IgD-negative memory B cell (primary cell): ENCODE measurements around the gene RPS26. TPM values are rescaled to one million over a fixed set of nuclear protein-coding genes. Genes with fewer than 3 reads are reported as not detected.
"Not testable (repeated sequence)": the region's sequence is repeated elsewhere in the genome, so short reads cannot be mapped to it uniquely, and the experiment has no call there.

Source experiments
- H3K27ac Mint-ChIP-seq, 3 donors: one replicate each; pipeline ENCODE4 v1.8.0; 2020 to 2022; ENCODE audit warnings: mild to moderate bottlenecking in 3 of 3, mixed read lengths in 3 of 3, moderate library complexity in 1 of 3
- H3K27me3 Mint-ChIP-seq: one replicate; pipeline ENCODE4 v1.8.0; 2021; ENCODE audit warnings: mixed read lengths
- H3K36me3 Mint-ChIP-seq: one replicate; pipeline ENCODE4 v1.8.0; 2020; ENCODE audit warnings: mild to moderate bottlenecking, mixed read lengths
- H3K4me1 Mint-ChIP-seq, 3 donors: one replicate each; pipeline ENCODE4 v1.8.0; 2020 to 2022; ENCODE audit warnings: mixed read lengths in 3 of 3, mild to moderate bottlenecking in 1 of 3
- H3K4me3 Mint-ChIP-seq, 4 donors: one replicate each; pipeline ENCODE4 v1.8.0; 2020 to 2022; ENCODE audit warnings: mild to moderate bottlenecking in 4 of 4, mixed read lengths in 4 of 4, moderate library complexity in 3 of 4
- H3K9me3 Mint-ChIP-seq, 3 donors: one replicate each; pipeline ENCODE4 v1.8.0; 2020 to 2021; ENCODE audit warnings: mixed read lengths in 3 of 3, mild to moderate bottlenecking in 1 of 3
- polyA plus RNA-seq: library from polyadenylated mRNA; unstranded; fragments of 300-500 nt; fragmentation: Illumina TruSeq; gene quantifications from one replicate; pipeline ENCODE4 v1.2.3, GENCODE V29; 2021

The RPS26 gene
- 1,297 TPM for polyA plus RNA-seq

DNA sequence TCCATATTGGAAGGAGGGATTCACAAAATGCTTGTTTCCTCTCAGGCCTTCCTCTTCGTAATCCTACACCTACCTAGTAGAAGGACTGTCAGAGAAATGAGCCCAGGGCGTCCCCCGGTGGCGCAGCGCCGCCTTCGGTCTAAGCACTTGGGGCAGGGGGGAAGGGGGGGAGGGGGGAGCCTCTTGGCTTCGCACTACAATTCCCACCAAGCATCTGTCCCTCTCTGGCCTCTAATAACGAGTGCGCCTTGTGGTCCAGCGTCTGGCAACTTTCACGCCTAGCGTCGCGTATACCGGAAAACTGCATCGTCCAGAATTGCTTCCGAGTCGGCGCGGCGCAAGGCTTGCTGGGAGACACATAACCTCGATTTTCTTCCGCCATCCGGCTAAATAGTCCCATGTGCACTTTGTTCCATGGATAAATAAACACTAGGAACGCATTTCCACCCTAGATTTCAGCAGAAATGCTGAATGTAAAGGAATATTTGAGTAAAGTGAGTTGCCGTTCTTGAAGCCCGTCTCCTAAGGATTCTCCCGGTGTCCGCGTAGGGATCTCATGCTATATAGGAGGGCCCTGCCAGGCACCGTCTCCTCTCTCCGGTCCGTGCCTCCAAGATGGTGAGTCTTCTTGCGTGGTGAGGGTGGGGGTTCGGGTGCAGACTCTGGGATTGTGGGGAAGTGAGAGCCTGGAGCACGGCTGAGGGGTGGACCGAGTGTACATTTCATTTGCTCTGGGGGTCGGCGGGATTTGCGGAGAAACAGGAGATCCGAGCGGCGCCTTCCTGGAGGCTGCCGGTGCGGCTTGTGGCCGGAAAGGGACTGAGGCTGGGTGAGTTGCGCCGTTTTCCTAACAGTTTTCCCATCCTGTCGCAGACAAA is at the start of gene RPS26:
RPS26 (plus strand) TSS at position 367 of the 878 bp plus-strand sequence; CDS start at position 616, 249 bp downstream.
- H3K4me3 Mint-ChIP-seq, result peak within 1 kb of the TSS; percentile 91 to 100 (median 98)
- H3K27ac Mint-ChIP-seq, result peak within 1 kb of the TSS; percentile 88 to 99 (median 98)
- peaks cover 8 to 13% (median 12%) of the 10 kb centered on the region in 3 donors for H3K4me1 Mint-ChIP-seq
- no peaks in the 10 kb centered on the region for H3K27me3 Mint-ChIP-seq
- H3K36me3 Mint-ChIP-seq, result peaks cover 5% of the 10 kb centered on the region
- H3K9me3 Mint-ChIP-seq, result no peaks in the 10 kb centered on the region

DNA sequence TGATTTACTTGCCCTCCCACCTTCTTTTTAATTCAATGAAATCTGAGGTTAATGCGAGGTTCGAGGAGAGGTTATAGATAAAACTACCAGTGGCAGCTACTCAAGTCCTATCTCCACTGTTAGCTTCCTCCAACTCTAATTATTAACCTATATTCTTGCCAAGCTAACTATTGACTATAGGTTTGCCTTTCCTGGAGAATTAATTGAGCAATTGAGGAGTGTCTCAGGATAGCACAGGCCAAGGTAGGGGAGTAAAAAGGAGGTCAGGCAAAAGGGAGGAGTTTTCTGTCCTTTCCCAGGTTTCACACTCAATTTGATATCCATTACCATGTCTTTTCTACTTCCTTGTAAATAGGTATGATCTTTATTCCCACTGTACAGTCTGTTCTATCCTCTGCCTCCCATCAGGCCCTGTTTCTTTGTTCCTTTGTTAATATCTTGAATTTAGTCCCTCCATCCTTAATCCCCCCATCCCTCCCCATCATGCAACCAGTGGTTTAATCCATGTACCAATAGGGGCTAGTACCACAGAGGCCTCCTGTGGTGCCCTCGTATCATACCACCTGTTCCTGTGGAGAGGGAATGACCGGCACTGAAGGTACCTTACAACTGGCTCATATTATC is 48.4 kb upstream of the RPS26 start:
- Mint-ChIP-seq H3K36me3 (no peaks in the 10 kb centered on the region), H3K9me3 (no peaks in the 10 kb centered on the region), H3K4me3 (no peak overlapping the region), H3K27ac (no peak overlapping the region), H3K4me1 (peaks cover 6 to 12% (median 7%) of the 10 kb centered on the region in 3 donors), H3K27me3 (peaks cover 9% of the 10 kb centered on the region)

DNA sequence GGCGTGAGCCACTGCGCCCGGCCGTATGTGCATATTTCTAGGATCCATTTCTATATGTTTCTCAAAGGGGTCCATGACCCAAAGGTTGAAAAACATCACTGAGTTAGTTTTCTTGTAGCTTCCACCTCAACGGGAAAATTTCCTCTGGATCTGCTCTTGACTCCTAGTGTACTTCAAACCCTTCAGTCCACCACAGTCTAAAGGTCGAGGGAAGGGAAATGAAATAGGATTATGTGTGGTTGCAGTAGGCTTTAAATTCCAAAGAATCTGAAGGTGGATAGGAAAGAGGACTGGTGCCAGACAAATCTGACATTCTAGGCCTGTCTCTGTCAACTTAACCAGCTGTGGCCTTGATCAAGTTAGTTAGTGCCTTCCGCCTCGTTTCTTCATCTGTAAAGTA is 46.4 kb upstream of the RPS26 start:
- H3K36me3 Mint-ChIP-seq, result no peaks in the 10 kb centered on the region
- peaks cover 9% of the 10 kb centered on the region for H3K27me3 Mint-ChIP-seq
- H3K4me1 Mint-ChIP-seq, result peaks cover 6 to 12% (median 7%) of the 10 kb centered on the region in 3 donors
- peak overlapping the region in 1 of 3 donors; percentile 59 for H3K27ac Mint-ChIP-seq
- H3K9me3 Mint-ChIP-seq, result no peaks in the 10 kb centered on the region
- no peak overlapping the region for H3K4me3 Mint-ChIP-seq

DNA sequence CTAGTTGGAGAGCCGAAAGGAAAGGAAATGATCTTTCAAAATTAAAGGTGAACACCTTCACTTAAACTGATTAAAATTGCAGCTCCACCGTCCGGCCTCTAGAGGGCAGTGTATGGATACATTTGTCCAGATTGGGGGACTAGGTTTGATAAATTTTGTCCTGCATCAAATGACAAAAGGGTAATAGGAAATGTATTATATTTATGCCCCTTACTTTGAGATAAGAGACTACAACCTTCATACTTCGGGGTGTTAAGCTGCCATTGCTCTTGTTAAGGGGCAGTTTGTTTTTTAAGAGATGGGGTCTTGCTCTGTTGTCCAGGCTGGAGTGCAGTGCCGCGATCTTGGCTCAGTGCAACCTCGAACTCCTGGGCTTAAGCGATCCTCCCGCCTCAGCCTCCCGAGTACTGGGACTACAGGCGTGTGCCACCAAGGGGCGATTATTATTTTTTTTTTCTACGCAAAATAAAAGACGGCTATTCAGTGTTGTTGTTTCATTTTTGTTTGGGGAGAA is 45.5 kb upstream of the RPS26 start:
- H3K27me3 Mint-ChIP-seq, result peaks cover 9% of the 10 kb centered on the region
- H3K27ac Mint-ChIP-seq, result peak overlapping the region in 1 of 3 donors; percentile 67
- H3K9me3 Mint-ChIP-seq, result no peaks in the 10 kb centered on the region

DNA sequence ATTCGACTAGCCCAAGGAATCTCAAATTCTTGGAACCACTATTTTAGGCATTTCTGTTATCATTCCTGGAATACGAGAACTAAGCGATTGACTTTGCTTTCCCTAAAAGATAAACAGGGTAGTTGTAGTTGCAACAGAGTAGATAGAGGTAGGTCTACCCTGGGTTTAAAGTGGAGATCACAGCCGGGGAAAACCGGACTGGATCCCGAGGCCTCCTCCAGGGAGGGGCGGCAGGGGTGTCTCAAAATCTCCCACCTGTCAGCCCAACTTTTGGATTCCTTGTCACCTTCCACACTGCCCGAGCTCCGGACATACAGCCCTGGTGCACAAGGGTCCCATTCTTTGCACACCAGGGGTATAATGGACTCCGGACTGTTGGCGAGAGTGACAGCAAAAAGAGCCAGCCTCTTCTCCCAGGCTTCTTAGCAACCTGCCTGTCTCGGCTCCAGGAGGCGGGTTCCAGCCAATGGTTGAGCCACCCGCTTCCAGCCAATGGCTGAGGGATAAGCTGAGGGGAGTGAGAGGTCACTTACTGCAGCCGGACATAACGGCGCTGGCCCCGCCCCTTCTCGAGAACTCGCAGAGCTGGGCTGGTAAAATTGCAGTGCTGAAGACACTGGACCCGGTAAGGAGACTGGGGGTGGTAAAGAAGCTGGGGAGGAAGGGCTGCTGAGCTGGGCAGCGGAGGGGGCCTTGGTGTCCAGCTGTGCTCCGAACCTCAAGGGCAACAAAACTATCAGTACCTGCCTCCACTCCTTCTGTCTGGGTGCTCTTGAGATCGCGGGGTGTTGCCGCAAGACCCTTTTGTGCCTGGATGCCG is 44.8 kb upstream of the RPS26 start, which contains the start of gene SUOX:
SUOX (plus strand) TSS at position 562 of the 820 bp plus-strand sequence. CDS start 4,946 bp downstream, outside the sequence.
- H3K4me3 Mint-ChIP-seq, result peak within 1 kb of the TSS; percentile 37 to 92 (median 82)
- H3K27me3 Mint-ChIP-seq, result peaks cover 9% of the 10 kb centered on the region
- H3K27ac Mint-ChIP-seq, result peak within 1 kb of the TSS in 2 of 3 donors; percentile 22 to 67
- peaks cover 6 to 12% (median 7%) of the 10 kb centered on the region in 3 donors for H3K4me1 Mint-ChIP-seq
- H3K9me3 Mint-ChIP-seq, result no peaks in the 10 kb centered on the region
- no peaks in the 10 kb centered on the region for H3K36me3 Mint-ChIP-seq

More for the DNA sequence above, 45.5 kb upstream of the RPS26 start:
- Mint-ChIP-seq H3K4me3 (peak overlapping the region; percentile 37 to 92 (median 80)), H3K36me3 (no peaks in the 10 kb centered on the region), H3K4me1 (peaks cover 6 to 12% (median 7%) of the 10 kb centered on the region in 3 donors)

DNA sequence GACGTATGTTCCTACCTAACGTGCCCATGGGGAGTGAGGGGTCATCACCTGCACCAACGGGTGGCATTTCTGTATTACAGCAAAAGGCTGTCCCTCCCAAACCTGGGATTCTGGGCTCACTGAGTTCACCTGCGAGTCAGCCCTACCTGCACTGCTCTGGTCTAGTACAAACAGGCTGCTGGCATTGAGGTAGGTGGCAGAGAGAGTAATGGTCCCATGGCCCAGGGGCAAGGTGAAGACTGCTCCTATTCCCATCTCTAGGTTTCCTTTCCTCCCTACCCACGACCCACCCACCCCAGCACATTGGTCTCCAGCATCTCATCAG is 44.2 kb upstream of the RPS26 start:
- H3K27ac Mint-ChIP-seq, result peak overlapping the region in 1 of 3 donors; percentile 22
- peaks cover 9% of the 10 kb centered on the region for H3K27me3 Mint-ChIP-seq
- no peaks in the 10 kb centered on the region for H3K9me3 Mint-ChIP-seq
- H3K36me3 Mint-ChIP-seq, result no peaks in the 10 kb centered on the region
- peaks cover 6 to 12% (median 7%) of the 10 kb centered on the region in 3 donors for H3K4me1 Mint-ChIP-seq
- H3K4me3 Mint-ChIP-seq, result peak overlapping the region; percentile 10 to 92 (median 82)

DNA sequence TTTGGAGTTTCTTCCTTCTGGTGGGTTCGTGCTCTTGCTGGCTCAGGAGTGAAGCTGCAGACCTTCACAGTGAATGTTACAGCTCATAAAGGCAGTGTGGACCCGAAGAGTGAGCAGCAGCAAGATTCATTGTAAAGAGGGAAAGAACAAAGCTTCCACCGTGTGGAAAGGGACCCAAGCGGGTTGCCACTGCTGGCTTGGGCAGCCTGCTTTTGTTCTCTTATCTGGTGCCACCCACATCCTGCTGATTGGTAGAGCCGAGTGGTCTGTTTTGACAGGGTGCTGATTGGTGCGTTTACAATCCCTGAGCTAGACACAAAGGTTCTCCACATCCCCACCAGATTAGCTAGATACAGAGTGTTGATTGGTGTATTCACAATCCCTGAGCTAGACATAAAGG is 42.2 kb upstream of the RPS26 start:
- H3K27me3 Mint-ChIP-seq, H3K4me3 Mint-ChIP-seq, H3K36me3 Mint-ChIP-seq, H3K9me3 Mint-ChIP-seq, H3K27ac Mint-ChIP-seq: not testable (repeated sequence)
- peaks cover 7 to 12% (median 8%) of the 10 kb centered on the region in 3 donors for H3K4me1 Mint-ChIP-seq

DNA sequence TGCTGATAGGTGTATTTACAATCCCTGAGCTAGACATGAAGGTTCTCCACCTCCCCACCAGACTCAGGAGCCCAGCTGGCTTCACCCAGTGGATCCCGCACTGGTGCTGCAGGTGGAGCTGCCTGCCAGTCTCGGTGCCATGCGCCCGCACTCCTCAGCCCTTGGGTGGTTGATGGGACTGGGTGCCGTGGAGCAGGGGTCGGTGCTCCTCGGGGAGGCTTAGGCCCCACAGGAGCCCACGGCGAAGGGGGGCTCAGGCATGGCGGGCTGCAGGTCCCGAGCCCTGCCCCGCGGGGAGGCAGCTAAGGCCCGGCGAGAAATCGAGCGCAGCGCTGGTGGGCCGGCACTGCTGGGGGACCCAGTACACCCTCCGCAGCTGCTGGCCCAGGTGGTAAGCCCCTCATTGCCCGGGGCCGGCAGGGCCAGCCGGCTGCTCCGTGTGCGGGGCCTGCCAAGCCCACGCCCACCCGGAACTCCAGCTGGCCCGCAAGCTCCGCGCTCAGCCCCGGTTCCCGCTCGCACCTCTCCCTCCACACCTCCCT is 41.6 kb upstream of the RPS26 start:
- H3K27ac Mint-ChIP-seq, H3K36me3 Mint-ChIP-seq, H3K9me3 Mint-ChIP-seq, H3K4me3 Mint-ChIP-seq, H3K27me3 Mint-ChIP-seq: not testable (repeated sequence)
- peaks cover 7 to 12% (median 8%) of the 10 kb centered on the region in 3 donors for H3K4me1 Mint-ChIP-seq

DNA sequence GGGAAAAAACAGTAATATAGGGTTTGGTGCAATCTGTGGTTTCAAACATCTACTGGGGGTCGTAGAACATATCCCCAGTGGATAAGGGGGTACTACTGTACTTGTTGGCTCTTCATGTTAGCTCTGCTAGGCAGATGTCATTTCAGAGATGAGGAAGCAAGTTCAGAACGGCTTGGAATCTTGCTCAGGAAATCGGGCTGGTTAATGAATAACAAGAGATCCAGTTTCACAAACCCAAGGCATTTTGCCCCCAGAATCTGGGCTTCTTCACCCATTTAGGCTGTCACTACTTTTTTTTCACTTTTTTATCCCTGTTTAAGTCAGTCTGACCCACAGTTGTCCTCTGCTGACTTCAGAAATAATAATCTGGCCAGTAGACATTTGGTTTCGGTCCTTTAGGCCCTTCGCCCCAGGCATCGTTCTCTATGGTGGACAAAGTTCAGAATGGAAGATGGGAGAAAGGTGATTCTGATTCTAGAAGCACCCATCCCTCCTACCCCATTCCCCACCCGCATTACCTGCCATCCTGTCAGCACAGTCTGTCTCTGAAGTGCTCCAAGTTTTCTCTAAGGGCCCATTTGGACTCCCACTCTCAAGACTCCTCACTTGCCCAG is 40.1 kb upstream of the RPS26 start:
- Mint-ChIP-seq H3K27ac (no peak overlapping the region), H3K4me3 (no peak overlapping the region), H3K27me3 (peaks cover 6% of the 10 kb centered on the region), H3K9me3 (no peaks in the 10 kb centered on the region), H3K4me1 (peaks cover 0 to 8% (median 4%) of the 10 kb centered on the region in 3 donors), H3K36me3 (no peaks in the 10 kb centered on the region)

DNA sequence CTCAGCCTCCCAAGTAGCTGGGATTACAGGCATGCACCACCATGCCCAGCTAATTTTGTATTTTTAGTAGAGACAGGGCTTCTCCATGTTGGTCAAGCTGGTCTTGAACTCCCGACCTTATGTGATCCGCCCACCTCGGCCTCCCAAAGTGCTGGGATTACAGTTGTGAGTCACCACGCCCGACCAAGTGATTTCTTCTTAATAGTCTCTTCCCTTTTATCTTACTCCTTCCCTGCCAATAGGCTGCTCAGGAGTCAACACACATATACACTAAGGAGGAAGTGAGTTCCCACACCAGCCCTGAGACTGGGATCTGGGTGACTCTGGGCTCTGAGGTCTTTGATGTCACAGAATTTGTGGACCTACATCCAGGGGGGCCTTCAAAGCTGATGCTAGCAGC is 38.3 kb upstream of the RPS26 start:
- H3K4me1 Mint-ChIP-seq, result peaks cover 3 to 10% (median 8%) of the 10 kb centered on the region in 3 donors
- H3K4me3 Mint-ChIP-seq, result peak overlapping the region in 2 of 4 donors; percentile 44 to 82
- not testable (repeated sequence) for H3K36me3 Mint-ChIP-seq, H3K9me3 Mint-ChIP-seq, H3K27me3 Mint-ChIP-seq
- H3K27ac Mint-ChIP-seq, result peak overlapping the region in 2 of 3 donors; percentile 47 to 51

DNA sequence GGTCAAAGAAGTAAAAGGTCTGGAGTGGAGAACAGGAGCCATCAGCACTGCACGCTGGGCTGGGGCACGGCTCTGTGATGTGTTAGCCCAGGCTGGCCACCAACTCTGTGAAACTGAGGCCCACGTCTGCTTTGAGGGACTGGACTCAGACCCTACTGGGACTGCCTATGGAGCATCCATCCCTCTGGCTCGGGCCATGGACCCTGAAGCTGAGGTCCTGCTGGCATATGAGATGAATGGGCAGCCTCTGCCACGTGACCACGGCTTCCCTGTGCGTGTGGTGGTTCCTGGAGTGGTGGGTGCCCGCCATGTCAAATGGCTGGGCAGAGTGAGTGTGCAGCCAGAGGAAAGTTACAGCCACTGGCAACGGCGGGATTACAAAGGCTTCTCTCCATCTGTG is 37.5 kb upstream of the RPS26 start:
- Mint-ChIP-seq H3K4me1 (peaks cover 3 to 11% (median 10%) of the 10 kb centered on the region in 3 donors), H3K36me3 (no peaks in the 10 kb centered on the region), H3K27ac (no peak overlapping the region), H3K27me3 (no peaks in the 10 kb centered on the region), H3K4me3 (peak overlapping the region in 1 of 4 donors; percentile 82), H3K9me3 (no peaks in the 10 kb centered on the region)

DNA sequence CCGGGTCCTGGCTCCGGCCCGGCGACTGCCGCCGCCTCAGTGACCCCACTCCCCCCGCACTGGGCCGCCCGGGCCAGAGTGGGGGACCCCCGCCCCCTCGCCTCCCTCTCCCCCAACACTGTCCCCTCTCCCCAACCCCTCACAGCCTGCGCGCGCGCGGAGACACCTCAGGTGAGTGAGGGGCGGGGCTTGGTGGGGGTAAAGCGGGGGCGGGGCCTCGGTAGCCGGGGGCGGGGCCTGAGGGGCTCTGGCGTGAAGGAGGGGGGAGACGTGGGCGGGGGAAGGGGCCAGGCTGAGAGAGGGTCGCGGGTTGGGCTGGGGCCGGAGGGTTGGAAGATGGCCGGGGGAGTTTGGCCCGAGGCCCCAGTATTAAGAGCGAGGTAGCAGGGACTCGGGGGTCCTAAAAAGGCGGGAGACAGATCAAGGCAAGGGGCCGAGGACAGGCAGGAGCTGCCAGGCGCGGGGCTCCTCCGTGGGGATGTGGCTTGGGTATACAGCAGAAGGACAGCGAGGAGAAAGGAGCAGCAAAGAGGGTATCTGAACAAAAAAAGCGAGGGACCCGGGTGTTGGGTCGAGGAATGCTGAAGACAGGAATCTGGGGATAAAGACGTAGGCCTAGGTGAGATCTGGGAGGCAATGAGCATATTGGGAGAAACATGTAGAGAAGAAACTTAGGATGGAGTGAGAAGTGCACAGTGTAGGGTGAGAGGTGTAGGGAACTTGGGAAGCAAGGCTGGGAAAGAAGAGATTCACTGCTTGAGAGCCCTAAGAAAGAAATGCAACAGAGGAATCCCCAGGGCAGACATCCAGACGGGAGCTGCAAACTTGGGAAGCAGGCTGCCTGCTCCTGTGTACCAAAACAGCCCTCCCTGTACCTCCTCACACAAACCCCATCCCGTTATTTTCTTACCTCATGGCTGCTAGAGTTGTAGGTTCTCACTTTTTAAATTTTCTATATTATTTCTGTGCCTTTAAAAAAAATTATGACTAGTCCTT is 33.9 kb upstream of the RPS26 start:
- Mint-ChIP-seq H3K4me3 (peak overlapping the region; percentile 83 to 91 (median 90)), H3K9me3 (no peaks in the 10 kb centered on the region), H3K27ac (peak overlapping the region; percentile 21 to 91 (median 29)), H3K4me1 (peaks cover 3 to 11% (median 10%) of the 10 kb centered on the region in 3 donors), H3K36me3 (peaks cover 3% of the 10 kb centered on the region), H3K27me3 (no peaks in the 10 kb centered on the region)

DNA sequence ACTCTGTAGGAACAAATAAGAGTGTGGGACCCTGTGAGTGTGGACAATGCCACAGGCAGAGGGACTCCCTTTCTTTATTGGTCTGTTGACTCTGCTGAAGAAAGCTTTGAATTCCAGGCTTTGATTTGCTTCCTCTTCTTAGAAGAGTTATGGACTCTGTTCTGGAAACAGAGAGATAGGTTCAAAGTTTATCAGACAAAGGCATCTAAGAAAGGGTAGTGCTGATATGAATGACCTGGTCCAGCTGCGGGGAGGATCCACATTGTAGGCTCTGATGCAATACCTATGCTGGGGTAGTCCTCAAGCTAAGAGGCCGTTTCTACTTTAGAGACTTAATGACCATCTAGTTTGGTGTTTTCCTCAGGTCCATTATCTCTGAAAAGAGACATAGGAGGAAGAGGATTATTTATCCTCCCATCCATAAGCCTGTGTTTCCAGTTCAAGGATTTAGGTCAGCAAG is 31.6 kb upstream of the RPS26 start:
- Mint-ChIP-seq H3K27ac (peak overlapping the region in 1 of 3 donors; percentile 51), H3K4me1 (peaks cover 3 to 10% (median 10%) of the 10 kb centered on the region in 3 donors), H3K9me3 (no peaks in the 10 kb centered on the region), H3K27me3 (no peaks in the 10 kb centered on the region), H3K36me3 (peaks cover 5% of the 10 kb centered on the region), H3K4me3 (peak overlapping the region in 2 of 4 donors; percentile 74)
